DMS 273 (cell line): ENCODE measurements around the gene MEN1.
"Not testable (repeated sequence)": the region's sequence is repeated elsewhere in the genome, so short reads cannot be mapped to it uniquely, and the experiment has no call there.

ENCODE experiments used
- DNase-seq: peaks from one replicate; lab custom pipeline; 2025; ENCODE audit not compliant: unreplicated experiment; lab: John Stamatoyannopoulos, UW

Gene MEN1

GRCh38 chr11:64834031-64834722 lies 23.8 kb upstream of the MEN1 start:
- no peak for DNase-seq

GRCh38 chr11:64833509-64833908 lies 23.2 kb upstream of the MEN1 start:
- no peak for DNase-seq

GRCh38 chr11:64833198-64833502 lies 22.8 kb upstream of the MEN1 start:
- no peak for DNase-seq

- no peak for DNase-seq
Measured at GRCh38 chr11:64832467-64833197, 22.3 kb upstream of the MEN1 start.

GRCh38 chr11:64831411-64831891 lies 21.1 kb upstream of the MEN1 start:
- no peak for DNase-seq

- no peak for DNase-seq
Measured at GRCh38 chr11:64829536-64830251, 19.3 kb upstream of the MEN1 start.

- no peak for DNase-seq
Measured at GRCh38 chr11:64827451-64827839, 17.1 kb upstream of the MEN1 start.

- no peak for DNase-seq
Measured at GRCh38 chr11:64826578-64827450, 16.5 kb upstream of the MEN1 start.

GRCh38 chr11:64826062-64826461 lies 15.7 kb upstream of the MEN1 start:
- no peak for DNase-seq

- DNase-seq, result no peak
Measured at GRCh38 chr11:64823568-64824119, 13.3 kb upstream of the MEN1 start.

- no peak for DNase-seq
Measured at GRCh38 chr11:64817476-64817875, 7.1 kb upstream of the MEN1 start.

GRCh38 chr11:64815433-64815832 lies 5.1 kb upstream of the MEN1 start:
- not testable (repeated sequence) for DNase-seq

GRCh38 chr11:64814712-64815187 lies 4.4 kb upstream of the MEN1 start:
- DNase-seq, result no peak

- no peak for DNase-seq
Measured at GRCh38 chr11:64813826-64814225, 3.5 kb upstream of the MEN1 start.

- DNase-seq, result peak; percentile 58
Measured at GRCh38 chr11:64810891-64811272, 531 bp upstream of the MEN1 start.

GRCh38 chr11:64809781-64810241 lies 540 bp downstream of the MEN1 start:
- DNase-seq, result peak; percentile 36

- no peak for DNase-seq
Measured at GRCh38 chr11:64805481-64805880, 4.9 kb downstream of the MEN1 start.

- peak; percentile 39 for DNase-seq
Measured at GRCh38 chr11:64804346-64805210, 5.8 kb downstream of the MEN1 start.

- DNase-seq, result peak; percentile 57
Measured at GRCh38 chr11:64803846-64804345, 6.5 kb downstream of the MEN1 start.
